OCI-LY7 (cell line): ENCODE data around the gene CRYBB1. TPM values are rescaled to one million over a fixed set of nuclear protein-coding genes. Genes with fewer than 3 reads are reported as not detected.

Experiments used
- BruUV-seq: library from RNA; stranded (reverse); fragments of 400-500 nt; replicated peaks from 2 replicates; lab custom pipeline; 2021; lab: Mats Ljungman, UMichigan
- CTCF ChIA-PET: fragments of 300-600 bp; sonication (Branson Sonifier 250); formaldehyde crosslinking; loops from one replicate; lab custom pipeline; 2022; ENCODE audit warnings: antibody characterized with exemption; ENCODE audit not compliant: unreplicated experiment; lab: Charles Lee
- POLR2A ChIA-PET: fragments of 300-600 bp; sonication (Branson Sonifier 250); formaldehyde crosslinking; loops from one replicate; lab custom pipeline; 2022; ENCODE audit warnings: antibody characterized with exemption; lab: Charles Lee
- DNase-seq: peaks from one replicate; pipeline ENCODE4 v3.0.0-alpha.2; 2015; ENCODE audit warnings: low spot score
- H2AFZ ChIP-seq: fragments of 200-600 bp; sonication (generic), shearing (Covaris generic); 2 replicates; pipeline ENCODE4 v1.6.1; 2014; ENCODE audit warnings: mild to moderate bottlenecking, antibody characterized with exemption, low read length, moderate library complexity
- H3K27ac ChIP-seq: fragments of 200-600 bp; sonication (generic); 2 replicates; pipeline ENCODE4 v1.5.1; 2014; ENCODE audit warnings: mixed run types, low read depth, mild to moderate bottlenecking, moderate library complexity, low read length, inconsistent platforms; ENCODE audit not compliant: poor library complexity, severe bottlenecking
- H3K36me3 ChIP-seq: fragments of 200-600 bp; sonication (generic); 2 replicates; pipeline ENCODE4 v1.6.1; 2014; ENCODE audit warnings: mild to moderate bottlenecking, antibody characterized with exemption, low read length, moderate library complexity, mixed read lengths; ENCODE audit not compliant: insufficient read depth
- H3K4me1 ChIP-seq: fragments of 200-600 bp; sonication (generic); 2 replicates; pipeline ENCODE4 v1.5.1; 2014; ENCODE audit warnings: mild to moderate bottlenecking, low read length; ENCODE audit not compliant: insufficient read depth, poor library complexity, severe bottlenecking
- H3K4me2 ChIP-seq: fragments of 200-600 bp; sonication (generic); 2 replicates; pipeline ENCODE4 v1.6.1; 2014; ENCODE audit warnings: mild to moderate bottlenecking, low read length
- H3K4me3 ChIP-seq: fragments of 200-600 bp; sonication (generic); 2 replicates; pipeline ENCODE4 v1.5.1; 2014; ENCODE audit warnings: mild to moderate bottlenecking, low read depth, low read length; ENCODE audit not compliant: poor library complexity, severe bottlenecking
- H3K79me2 ChIP-seq: fragments of 200-600 bp; sonication (generic); 2 replicates; pipeline ENCODE4 v1.6.1; 2016; ENCODE audit warnings: low read depth, mild to moderate bottlenecking, low read length, moderate library complexity, mixed read lengths; ENCODE audit not compliant: insufficient read depth
- H3K9me2 ChIP-seq: fragments of 200-600 bp; sonication (generic); 2 replicates; pipeline ENCODE4 v1.6.1; 2016; ENCODE audit warnings: mild to moderate bottlenecking, low read length, mixed read lengths; ENCODE audit not compliant: insufficient read depth
- H3K9me3 ChIP-seq: fragments of 200-600 bp; sonication (generic); 2 replicates; pipeline ENCODE4 v1.6.1; 2014; ENCODE audit warnings: mild to moderate bottlenecking, mixed run types, low read length, mixed read lengths
- H4K20me1 ChIP-seq: fragments of 200-600 bp; sonication (generic); 2 replicates; pipeline ENCODE4 v1.6.1; 2014; ENCODE audit warnings: mild to moderate bottlenecking, antibody characterized with exemption, low read length, moderate library complexity, mixed read lengths; ENCODE audit not compliant: insufficient read depth
- CTCF ChIP-seq: fragments of 200-600 bp; sonication (generic); conservative IDR thresholded peaks from 2 replicates; pipeline ENCODE4 v1.5.1; 2014; ENCODE audit warnings: mild to moderate bottlenecking, antibody characterized with exemption, low read length, moderate library complexity, mixed read lengths
- EZH2phosphoT487 ChIP-seq: fragments of 200-600 bp; sonication (generic); IDR thresholded peaks from 2 replicates; pipeline ENCODE4 v1.6.1; 2018; ENCODE audit warnings: low read depth, borderline replicate concordance, mild to moderate bottlenecking, mixed run types, antibody characterized with exemption, low read length, moderate library complexity, mixed read lengths
- intact Hi-C: fragments of 100-400 bp; cut with micrococcal nuclease; formaldehyde crosslinking; loops from one replicate; pipeline ENCODE4 v1.10.0; 2022; ENCODE audit not compliant: unreplicated experiment
- total RNA-seq, 2 experiments: library from RNA; depleted of rRNA in 1 of 2; stranded (reverse); fragments of >200 nt in 1 of 2; shearing (Covaris generic) in 1 of 2; gene quantifications; 2 replicates each; pipeline ENCODE4 v1.2.3, GENCODE V29; 2014 to 2022

The CRYBB1 gene
- total RNA-seq, 2 experiments from 2014 or later, result 0.35 TPM; not detected in 1

- CTCF ChIA-PET, result no interaction called here
- no peak overlapping the region for H3K4me3 ChIP-seq
These were observed 52.6 kb downstream of the CRYBB1 start for GRCh38 chr22:26565181-26565580.

GRCh38 chr22:26564672-26565071 is 53.2 kb downstream of the CRYBB1 start:
- Histone ChIP-seq H2AFZ (no peak overlapping the region), H4K20me1 (no peaks in the 10 kb centered on the region), H3K4me3 (no peak overlapping the region), H3K4me2 (no peak overlapping the region), H3K27ac (no peak overlapping the region), H3K9me3 (no peaks in the 10 kb centered on the region), H3K36me3 (no peaks in the 10 kb centered on the region), H3K9me2 (no peaks in the 10 kb centered on the region), H3K4me1 (peaks cover 25% of the 10 kb centered on the region), H3K79me2 (peaks cover 9% of the 10 kb centered on the region; the same call in 1 of the 2 replicates)
- DNase-seq, result no peak
- ChIA-PET POLR2A (interaction anchor here (1.5 kb wide), 1 partner anchor 12 kb away, joined by 5 read pairs; no protein-coding TSS in a partner anchor), CTCF (no interaction called here)
- BruUV-seq, result no TSS peak
- intact Hi-C loops, result no loop called here
- no peak for TF ChIP-seq CTCF
- TF ChIP-seq EZH2phosphoT487, result no peak

More at GRCh38 chr22:26565181-26565580, 52.6 kb downstream of the CRYBB1 start:
- TF ChIP-seq EZH2phosphoT487, result no peak
- TF ChIP-seq CTCF, result no peak
- no peak for DNase-seq
- Histone ChIP-seq H3K4me2 (no peak overlapping the region), H3K9me3 (no peaks in the 10 kb centered on the region), H3K36me3 (no peaks in the 10 kb centered on the region), H4K20me1 (no peaks in the 10 kb centered on the region), H3K27ac (no peak overlapping the region), H3K79me2 (peaks cover 9% of the 10 kb centered on the region; the same call in 1 of the 2 replicates), H3K9me2 (no peaks in the 10 kb centered on the region), H3K4me1 (peaks cover 25% of the 10 kb centered on the region), H2AFZ (no peak overlapping the region)
- no TSS peak for BruUV-seq
- POLR2A ChIA-PET, result no interaction called here
- intact Hi-C loops, result no loop called here

GRCh38 chr22:26564181-26564580 is 53.6 kb downstream of the CRYBB1 start:
- TF ChIP-seq CTCF, result no peak
- TF ChIP-seq EZH2phosphoT487, result no peak
- DNase-seq, result no peak
- ChIA-PET POLR2A (interaction anchor here (1.0 to 1.5 kb wide), 2 partner anchors 12 to 28 kb away, joined by 3 to 5 read pairs; no protein-coding TSS in a partner anchor), CTCF (no interaction called here)
- BruUV-seq, result no TSS peak
- Histone ChIP-seq H2AFZ (no peak overlapping the region), H3K9me2 (no peaks in the 10 kb centered on the region), H3K4me2 (no peak overlapping the region), H3K4me3 (no peak overlapping the region), H4K20me1 (no peaks in the 10 kb centered on the region), H3K27ac (no peak overlapping the region), H3K4me1 (peaks cover 25% of the 10 kb centered on the region), H3K36me3 (no peaks in the 10 kb centered on the region), H3K9me3 (no peaks in the 10 kb centered on the region), H3K79me2 (peaks cover 9% of the 10 kb centered on the region; the same call in 1 of the 2 replicates)
- intact Hi-C loops, result no loop called here
